Cardiac muscle cell (in vitro differentiated cells and primary cell): ENCODE data around the gene TRIO. TPM values are rescaled to one million over a fixed set of nuclear protein-coding genes. Genes with fewer than 3 reads are reported as not detected.
A peak's percentile ranks its signal among the peaks of the same experiment; 100 is the strongest.

Experiments used
- DNase-seq, 2 donors: peaks; one replicate each; pipeline versions ENCODE4 v3.0.0 to v3.0.0-alpha.2; 2010 to 2017; ENCODE audit warnings: low read depth in 1 of 2, low spot score in 1 of 2
- H3K27ac ChIP-seq: fragments of 200-600 bp; sonication (generic); 2 replicates; pipeline ENCODE4 v1.5.1; 2016
- H3K27me3 ChIP-seq: fragments of 200-600 bp; sonication (generic); 2 replicates; pipeline ENCODE4 v1.6.0; 2016; ENCODE audit warnings: control low read depth
- H3K36me3 ChIP-seq: fragments of 200-600 bp; sonication (generic); 2 replicates; pipeline ENCODE4 v1.5.1; 2016; ENCODE audit warnings: control low read depth
- H3K4me1 ChIP-seq: fragments of 200-600 bp; sonication (generic); 2 replicates; pipeline ENCODE4 v1.8.1; 2017; ENCODE audit warnings: low read depth, mild to moderate bottlenecking, mixed run types
- H3K4me3 ChIP-seq: fragments of 200-600 bp; sonication (generic); 2 replicates; pipeline ENCODE4 v1.5.1; 2016; ENCODE audit warnings: mild to moderate bottlenecking
- H3K9me3 ChIP-seq: fragments of 200-600 bp; sonication (generic); 2 replicates; pipeline ENCODE4 v1.5.1; 2017; ENCODE audit warnings: low read depth, mild to moderate bottlenecking, control low read depth
- polyA plus RNA-seq: library from polyadenylated mRNA; unstranded; fragments of >200 nt; fragmentation: Nextera tagmentation; extraction: Ambion mirVana; gene quantifications from 2 replicates; pipeline ENCODE4 v1.2.1, GENCODE V29; 2016
- total RNA-seq: library from RNA; depleted of rRNA; stranded (reverse); fragments of >200 nt; gene quantifications from 2 replicates; pipeline ENCODE4 v1.2.3, GENCODE V29; 2016
- TF ChIP-seq, protein P1 (sequence below): IDR thresholded peaks from 2 replicates; pipeline ENCODE4 v1.5.1; 2012; ENCODE audit warnings: low read depth, mild to moderate bottlenecking, low read length

Gene TRIO
- total and polyA plus RNA-seq, 2 experiments from 2014 or later, result 15.5 to 104 TPM

- TF ChIP-seq, protein P1, sequence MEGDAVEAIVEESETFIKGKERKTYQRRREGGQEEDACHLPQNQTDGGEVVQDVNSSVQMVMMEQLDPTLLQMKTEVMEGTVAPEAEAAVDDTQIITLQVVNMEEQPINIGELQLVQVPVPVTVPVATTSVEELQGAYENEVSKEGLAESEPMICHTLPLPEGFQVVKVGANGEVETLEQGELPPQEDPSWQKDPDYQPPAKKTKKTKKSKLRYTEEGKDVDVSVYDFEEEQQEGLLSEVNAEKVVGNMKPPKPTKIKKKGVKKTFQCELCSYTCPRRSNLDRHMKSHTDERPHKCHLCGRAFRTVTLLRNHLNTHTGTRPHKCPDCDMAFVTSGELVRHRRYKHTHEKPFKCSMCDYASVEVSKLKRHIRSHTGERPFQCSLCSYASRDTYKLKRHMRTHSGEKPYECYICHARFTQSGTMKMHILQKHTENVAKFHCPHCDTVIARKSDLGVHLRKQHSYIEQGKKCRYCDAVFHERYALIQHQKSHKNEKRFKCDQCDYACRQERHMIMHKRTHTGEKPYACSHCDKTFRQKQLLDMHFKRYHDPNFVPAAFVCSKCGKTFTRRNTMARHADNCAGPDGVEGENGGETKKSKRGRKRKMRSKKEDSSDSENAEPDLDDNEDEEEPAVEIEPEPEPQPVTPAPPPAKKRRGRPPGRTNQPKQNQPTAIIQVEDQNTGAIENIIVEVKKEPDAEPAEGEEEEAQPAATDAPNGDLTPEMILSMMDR, result no peak
- no peaks in the 10 kb centered on the region for H3K9me3 ChIP-seq
Observed at GRCh38 chr5:14118551-14119320, 24.4 kb upstream of the TRIO start.

GRCh38 chr5:14120176-14120575, 23.0 kb upstream of the TRIO start:
- H3K27ac ChIP-seq, result no peak overlapping the region
- H3K36me3 ChIP-seq, result no peaks in the 10 kb centered on the region
- no peak overlapping the region for H3K4me3 ChIP-seq
- TF ChIP-seq, protein P1, result no peak
- no peaks in the 10 kb centered on the region for H3K27me3 ChIP-seq
- no peak for DNase-seq
- H3K9me3 ChIP-seq, result no peaks in the 10 kb centered on the region
- H3K4me1 ChIP-seq, result peaks cover 18% of the 10 kb centered on the region

More at GRCh38 chr5:14118551-14119320, 24.4 kb upstream of the TRIO start:
- Histone ChIP-seq H3K27me3 (no peaks in the 10 kb centered on the region), H3K27ac (peak overlapping the region; percentile 55), H3K4me3 (no peak overlapping the region), H3K4me1 (peaks cover 18% of the 10 kb centered on the region), H3K36me3 (no peaks in the 10 kb centered on the region)
- peak in 1 of 2 donors; percentile 28 for DNase-seq

GRCh38 chr5:14121552-14121951, 21.6 kb upstream of the TRIO start:
- DNase-seq, result no peak
- H3K4me3 ChIP-seq, result no peak overlapping the region
- no peaks in the 10 kb centered on the region for H3K27me3 ChIP-seq
- H3K9me3 ChIP-seq, result no peaks in the 10 kb centered on the region
- H3K36me3 ChIP-seq, result no peaks in the 10 kb centered on the region
- no peak overlapping the region for H3K27ac ChIP-seq
- H3K4me1 ChIP-seq, result peaks cover 18% of the 10 kb centered on the region
- TF ChIP-seq, protein P1, result no peak

DNA sequence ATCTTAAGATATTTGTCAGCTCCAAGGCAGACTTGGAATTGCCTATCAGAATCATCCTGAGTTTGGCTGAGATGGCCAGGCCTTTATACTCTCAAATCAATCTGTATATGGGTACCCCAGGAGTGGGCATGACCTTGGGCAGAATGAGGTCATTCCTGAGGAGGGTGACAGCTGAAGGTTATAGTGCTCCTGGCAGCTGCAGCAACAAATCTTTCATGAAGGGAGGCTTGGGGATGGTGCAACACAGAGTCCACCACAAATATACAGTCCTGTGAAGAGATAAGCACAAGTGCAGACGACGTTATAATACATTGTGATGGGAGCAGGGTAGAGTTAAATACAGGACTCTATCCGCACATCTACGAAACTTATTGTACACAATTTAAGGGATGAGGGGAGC, 21.1 kb upstream of the TRIO start:
- no peaks in the 10 kb centered on the region for H3K9me3 ChIP-seq
- TF ChIP-seq, protein P1, result no peak
- no peaks in the 10 kb centered on the region for H3K36me3 ChIP-seq
- no peak overlapping the region for H3K4me3 ChIP-seq
- peaks cover 18% of the 10 kb centered on the region for H3K4me1 ChIP-seq
- no peaks in the 10 kb centered on the region for H3K27me3 ChIP-seq
- no peak for DNase-seq
- H3K27ac ChIP-seq, result no peak overlapping the region

DNA sequence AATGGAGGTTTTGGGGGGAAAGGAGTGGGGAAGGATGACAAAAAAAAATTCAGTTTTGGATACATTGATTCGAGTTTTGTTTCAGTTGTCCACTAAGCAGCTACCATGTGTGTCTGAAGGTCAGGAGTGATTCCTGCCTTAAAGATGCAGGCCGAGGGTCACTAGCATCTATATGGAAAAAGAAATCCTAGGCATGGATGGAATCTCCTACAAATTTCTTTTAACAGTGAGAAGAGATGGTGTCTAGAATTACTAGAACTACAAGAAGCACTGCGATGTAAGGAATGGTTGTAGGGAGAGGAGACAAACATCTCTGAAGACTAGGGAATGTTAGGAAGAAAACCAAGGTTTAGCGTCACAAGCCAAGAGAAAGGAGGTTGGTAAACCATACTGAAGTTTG, 19.6 kb upstream of the TRIO start:
- Histone ChIP-seq H3K36me3 (no peaks in the 10 kb centered on the region), H3K9me3 (no peaks in the 10 kb centered on the region), H3K4me1 (peaks cover 13% of the 10 kb centered on the region), H3K27ac (no peak overlapping the region), H3K27me3 (no peaks in the 10 kb centered on the region), H3K4me3 (no peak overlapping the region)
- DNase-seq, result no peak
- TF ChIP-seq, protein P1, result no peak
